Spleen (tissue), 7 donors: ENCODE results near the gene RNF212.

Experiments used
- POLR2A ChIP-seq, 3 donors: fragments of 450-650 bp; IDR thresholded peaks; one replicate each; pipeline ENCODE4 v1.5.1; 2017; ENCODE audit warnings: antibody characterized with exemption in 3 of 3, mild to moderate bottlenecking in 1 of 3
- POLR2AphosphoS5 ChIP-seq, 3 donors: sonication (generic); formaldehyde crosslinking; IDR thresholded peaks; one replicate each; pipeline ENCODE4 v1.5.1; 2017; ENCODE audit warnings: antibody characterized with exemption in 3 of 3
- TF ChIP-seq, protein P1 (sequence below), 11 experiments: fragments of 200-600 bp in 7 of 11; fragments of 450-650 bp in 4 of 11; sonication (generic) in 4 of 11; IDR thresholded peaks in 8 of 11; conservative IDR thresholded peaks in 3 of 11; 1 replicate in 7 of 11; 2 replicates in 4 of 11; pipeline versions ENCODE4 v1.4.0 to v1.8.0; 2016 to 2021; ENCODE audit warnings: antibody characterized with exemption in 11 of 11, inconsistent platforms in 4 of 11, mild to moderate bottlenecking in 1 of 11
- donor health status: DM: no; HTN: no; CAD: no; lungs with moderate emphysema.
- donor health status: DM: no; HTN: no; CAD: no.
- donor health status: DM: no; HTN: no; CAD: no.

DNA sequence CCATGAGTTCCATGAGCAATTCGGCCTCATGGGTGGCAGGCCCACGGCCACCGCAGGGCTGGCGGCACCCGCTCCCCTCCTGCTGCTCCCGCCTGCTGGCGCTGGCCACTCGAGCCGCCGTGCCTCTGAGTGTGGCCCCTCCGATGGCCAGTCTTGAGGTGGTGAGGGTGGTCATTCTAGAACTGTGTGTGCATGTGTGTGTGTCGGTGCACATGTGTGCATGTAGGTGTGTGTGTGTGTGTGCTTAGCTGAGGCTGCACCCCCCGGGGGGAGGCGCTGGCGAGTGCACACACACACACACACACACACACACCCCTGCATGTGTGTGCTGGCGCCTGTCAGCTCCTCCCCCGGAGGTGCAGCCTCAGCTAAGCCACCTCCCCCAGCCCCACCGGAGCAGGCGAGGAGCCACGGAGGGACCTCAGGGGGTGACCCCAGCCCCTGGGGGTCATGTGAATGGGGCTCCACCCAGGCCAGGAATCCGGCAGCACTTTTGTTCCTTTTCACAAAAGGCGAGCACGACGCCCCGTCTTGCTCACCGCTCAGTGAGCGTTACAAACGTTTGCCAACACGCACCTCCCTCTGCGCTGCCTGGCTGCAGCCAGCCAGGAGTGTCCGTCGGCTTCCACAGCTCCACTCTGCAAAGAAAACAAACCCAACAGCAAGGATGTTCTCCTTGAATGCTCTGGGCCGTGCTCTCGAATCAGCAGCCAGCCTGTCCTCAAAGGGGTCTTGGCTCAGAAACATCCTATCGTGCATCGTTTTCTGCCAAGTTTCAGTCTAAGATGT is 72.0 kb downstream of the RNF212 start:
- TF ChIP-seq, protein P1, sequence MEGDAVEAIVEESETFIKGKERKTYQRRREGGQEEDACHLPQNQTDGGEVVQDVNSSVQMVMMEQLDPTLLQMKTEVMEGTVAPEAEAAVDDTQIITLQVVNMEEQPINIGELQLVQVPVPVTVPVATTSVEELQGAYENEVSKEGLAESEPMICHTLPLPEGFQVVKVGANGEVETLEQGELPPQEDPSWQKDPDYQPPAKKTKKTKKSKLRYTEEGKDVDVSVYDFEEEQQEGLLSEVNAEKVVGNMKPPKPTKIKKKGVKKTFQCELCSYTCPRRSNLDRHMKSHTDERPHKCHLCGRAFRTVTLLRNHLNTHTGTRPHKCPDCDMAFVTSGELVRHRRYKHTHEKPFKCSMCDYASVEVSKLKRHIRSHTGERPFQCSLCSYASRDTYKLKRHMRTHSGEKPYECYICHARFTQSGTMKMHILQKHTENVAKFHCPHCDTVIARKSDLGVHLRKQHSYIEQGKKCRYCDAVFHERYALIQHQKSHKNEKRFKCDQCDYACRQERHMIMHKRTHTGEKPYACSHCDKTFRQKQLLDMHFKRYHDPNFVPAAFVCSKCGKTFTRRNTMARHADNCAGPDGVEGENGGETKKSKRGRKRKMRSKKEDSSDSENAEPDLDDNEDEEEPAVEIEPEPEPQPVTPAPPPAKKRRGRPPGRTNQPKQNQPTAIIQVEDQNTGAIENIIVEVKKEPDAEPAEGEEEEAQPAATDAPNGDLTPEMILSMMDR (IDR thresholded peaks at IDR 0.05 in 8 of 11, conservative IDR thresholded peaks at IDR 0.05 in 3 of 11) = no peak
- no peak for TF ChIP-seq POLR2A (IDR thresholded peaks at IDR 0.05)
- no peak for TF ChIP-seq POLR2AphosphoS5 (IDR thresholded peaks at IDR 0.05)
